Nephron progenitor cell (in vitro differentiated cells): Measurements from ENCODE around the gene SPAG7.

ENCODE experiments used
- DNase-seq: peaks from one replicate; pipeline ENCODE4 v3.0.0; 2021
- H3K27ac Mint-ChIP-seq: 2 replicates; pipeline ENCODE4 v1.8.0; 2021; ENCODE audit warnings: mild to moderate bottlenecking, moderate library complexity, mixed read lengths
- H3K27me3 Mint-ChIP-seq: 2 replicates; pipeline ENCODE4 v1.8.0; 2021; ENCODE audit warnings: mild to moderate bottlenecking, low read depth, mixed read lengths; ENCODE audit not compliant: poor library complexity
- H3K36me3 Mint-ChIP-seq: 2 replicates; pipeline ENCODE4 v1.8.0; 2021; ENCODE audit warnings: low read depth, mixed read lengths
- H3K4me1 Mint-ChIP-seq: 2 replicates; pipeline ENCODE4 v1.8.0; 2021; ENCODE audit warnings: mixed read lengths
- H3K4me3 Mint-ChIP-seq: 2 replicates; pipeline ENCODE4 v1.8.0; 2021; ENCODE audit warnings: mild to moderate bottlenecking, moderate library complexity, mixed read lengths
- H3K9me3 Mint-ChIP-seq: 2 replicates; pipeline ENCODE4 v1.8.0; 2021; ENCODE audit warnings: mild to moderate bottlenecking, moderate library complexity, mixed read lengths
- CTCF ChIP-seq: fragments of 200-600 bp; sonication (generic); IDR thresholded peaks from 2 replicates; pipeline ENCODE4 v1.5.0; 2021; ENCODE audit warnings: antibody characterized with exemption

Gene SPAG7

GRCh38 chr17:4967539-4968485 lies at the start of gene SPAG7:
TSS of gene SPAG7 (minus strand) at chr17:4967817. CDS start at chr17:4967804, 13 bp downstream.
- H3K27ac Mint-ChIP-seq: no peak within 1 kb of the TSS
- peaks cover 14% of the 10 kb centered on the region for H3K9me3 Mint-ChIP-seq
- TF ChIP-seq CTCF: no peak
- peaks cover 3% of the 10 kb centered on the region for H3K27me3 Mint-ChIP-seq
- no peak within 1 kb of the TSS for H3K4me3 Mint-ChIP-seq
- H3K4me1 Mint-ChIP-seq: peaks cover 25% of the 10 kb centered on the region
- peak; percentile 95 for DNase-seq
- peaks cover 49% of the 10 kb centered on the region for H3K36me3 Mint-ChIP-seq

GRCh38 chr17:5014357-5014756 lies 46.7 kb upstream of the SPAG7 start:
- Mint-ChIP-seq H3K9me3 (no peaks in the 10 kb centered on the region), H3K36me3 (peaks cover 35% of the 10 kb centered on the region), H3K4me1 (no peaks in the 10 kb centered on the region), H3K27ac (no peak overlapping the region), H3K27me3 (no peaks in the 10 kb centered on the region), H3K4me3 (no peak overlapping the region)
- no peak for TF ChIP-seq CTCF
- no peak for DNase-seq

- TF ChIP-seq CTCF: no peak
- no peak overlapping the region for H3K4me3 Mint-ChIP-seq
- peak overlapping the region; percentile 78 for H3K27ac Mint-ChIP-seq
- H3K4me1 Mint-ChIP-seq: no peaks in the 10 kb centered on the region
- peaks cover 52% of the 10 kb centered on the region for H3K36me3 Mint-ChIP-seq
- no peak for DNase-seq
- H3K27me3 Mint-ChIP-seq: no peaks in the 10 kb centered on the region
- H3K9me3 Mint-ChIP-seq: no peaks in the 10 kb centered on the region
Observed at GRCh38 chr17:5011928-5012327, 44.3 kb upstream of the SPAG7 start.

GRCh38 chr17:5003214-5003867 lies 35.7 kb upstream of the SPAG7 start:
- peaks cover 23% of the 10 kb centered on the region for H3K4me1 Mint-ChIP-seq
- H3K36me3 Mint-ChIP-seq: peaks cover 65% of the 10 kb centered on the region
- H3K27me3 Mint-ChIP-seq: peaks cover 9% of the 10 kb centered on the region
- H3K4me3 Mint-ChIP-seq: no peak overlapping the region
- H3K27ac Mint-ChIP-seq: no peak overlapping the region
- DNase-seq: no peak
- TF ChIP-seq CTCF: no peak
- H3K9me3 Mint-ChIP-seq: no peaks in the 10 kb centered on the region

- TF ChIP-seq CTCF: no peak
- Mint-ChIP-seq H3K9me3 (no peaks in the 10 kb centered on the region), H3K4me3 (no peak overlapping the region), H3K27me3 (peaks cover 9% of the 10 kb centered on the region), H3K36me3 (peaks cover 54% of the 10 kb centered on the region), H3K27ac (no peak overlapping the region), H3K4me1 (peaks cover 23% of the 10 kb centered on the region)
- DNase-seq: no peak
Observed at GRCh38 chr17:5002121-5002788, 34.6 kb upstream of the SPAG7 start.
